Vagina (tissue), 2 donors: Measurements from ENCODE around the gene HSPA12A.

Experiments used
- POLR2A ChIP-seq, 2 donors: fragments of 450-650 bp; IDR thresholded peaks; one replicate each; pipeline ENCODE4 v1.6.1; 2017; ENCODE audit warnings: antibody characterized with exemption in 2 of 2, mild to moderate bottlenecking in 2 of 2, moderate library complexity in 2 of 2
- POLR2AphosphoS5 ChIP-seq, 2 donors: sonication (generic); formaldehyde crosslinking; IDR thresholded peaks; one replicate each; pipeline ENCODE4 v1.9.0; 2017; ENCODE audit warnings: antibody characterized with exemption in 2 of 2, mild to moderate bottlenecking in 2 of 2, low read depth in 1 of 2; ENCODE audit not compliant: insufficient read depth in 1 of 2
- TF ChIP-seq, protein P1 (sequence below), 3 experiments: fragments of 450-650 bp in 2 of 3; fragments of 200-600 bp in 1 of 3; sonication (generic) in 1 of 3; IDR thresholded peaks; one replicate each; pipeline ENCODE4 v1.5.1; 2017 to 2019; ENCODE audit warnings: antibody characterized with exemption in 3 of 3, mild to moderate bottlenecking in 2 of 3, moderate library complexity in 2 of 3

DNA sequence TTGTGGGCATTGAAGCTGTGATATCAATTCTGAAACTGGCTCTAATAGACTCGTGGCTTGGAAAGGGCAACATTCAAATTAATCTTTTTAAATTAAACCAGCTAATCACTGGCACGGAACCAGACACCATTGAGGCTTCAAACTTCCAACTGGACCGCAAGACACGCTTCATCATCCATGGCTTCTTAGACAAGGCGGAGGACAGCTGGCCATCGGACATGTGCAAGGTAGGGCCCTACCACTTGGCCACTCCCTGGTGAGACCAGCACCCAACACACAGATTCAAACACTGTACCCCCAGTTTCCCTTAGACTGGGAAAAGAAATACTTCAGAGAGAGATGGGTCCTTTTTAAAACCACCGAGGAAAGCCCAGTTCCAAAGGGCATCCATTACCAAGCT lies 116.5 kb downstream of the HSPA12A start:
- TF ChIP-seq, protein P1, sequence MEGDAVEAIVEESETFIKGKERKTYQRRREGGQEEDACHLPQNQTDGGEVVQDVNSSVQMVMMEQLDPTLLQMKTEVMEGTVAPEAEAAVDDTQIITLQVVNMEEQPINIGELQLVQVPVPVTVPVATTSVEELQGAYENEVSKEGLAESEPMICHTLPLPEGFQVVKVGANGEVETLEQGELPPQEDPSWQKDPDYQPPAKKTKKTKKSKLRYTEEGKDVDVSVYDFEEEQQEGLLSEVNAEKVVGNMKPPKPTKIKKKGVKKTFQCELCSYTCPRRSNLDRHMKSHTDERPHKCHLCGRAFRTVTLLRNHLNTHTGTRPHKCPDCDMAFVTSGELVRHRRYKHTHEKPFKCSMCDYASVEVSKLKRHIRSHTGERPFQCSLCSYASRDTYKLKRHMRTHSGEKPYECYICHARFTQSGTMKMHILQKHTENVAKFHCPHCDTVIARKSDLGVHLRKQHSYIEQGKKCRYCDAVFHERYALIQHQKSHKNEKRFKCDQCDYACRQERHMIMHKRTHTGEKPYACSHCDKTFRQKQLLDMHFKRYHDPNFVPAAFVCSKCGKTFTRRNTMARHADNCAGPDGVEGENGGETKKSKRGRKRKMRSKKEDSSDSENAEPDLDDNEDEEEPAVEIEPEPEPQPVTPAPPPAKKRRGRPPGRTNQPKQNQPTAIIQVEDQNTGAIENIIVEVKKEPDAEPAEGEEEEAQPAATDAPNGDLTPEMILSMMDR (IDR thresholded peaks at IDR 0.05): no peak
- TF ChIP-seq POLR2AphosphoS5 (IDR thresholded peaks at IDR 0.05; ENCODE audit: insufficient read depth in 1 of 2, low read depth in 1 of 2) (no peak), POLR2A (IDR thresholded peaks at IDR 0.05) (no peak)
